Stimulated activated CD8-positive, alpha-beta memory T cell treated with anti-CD3 and anti-CD28 coated beads, Interleukin-15, amount 100 ng/mL, for 4 hours (primary cell): ENCODE data around the gene NELFCD.
"Not testable (repeated sequence)": the region's sequence is repeated elsewhere in the genome, so short reads cannot be mapped to it uniquely, and the experiment has no call there.

Experiments
- DNase-seq, 2 donors: peaks; one replicate each; pipeline ENCODE4 v3.0.0-alpha.2; 2020; ENCODE audit warnings: low read depth in 2 of 2

NELFCD gene

DNA sequence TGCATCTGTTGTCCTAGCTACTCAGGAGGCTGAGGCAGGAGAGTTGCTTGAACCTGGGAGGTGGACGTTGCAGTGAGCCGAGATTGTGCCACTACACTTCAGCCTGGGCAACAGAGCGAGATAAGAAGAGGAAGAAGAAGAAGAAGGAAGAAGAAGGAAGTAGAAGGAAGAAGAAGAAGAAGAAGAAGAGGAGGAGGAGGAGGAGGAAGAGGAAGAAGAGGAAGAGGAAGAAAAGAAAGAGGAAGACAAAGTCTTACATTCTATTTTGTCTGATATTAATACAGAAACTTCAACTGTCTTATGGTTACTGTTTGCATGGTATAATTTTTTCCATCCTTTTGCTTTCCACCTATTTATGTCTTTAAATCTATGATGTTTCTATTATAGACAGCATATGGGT, 7.2 kb upstream of the NELFCD start:
- no peak for DNase-seq

DNA sequence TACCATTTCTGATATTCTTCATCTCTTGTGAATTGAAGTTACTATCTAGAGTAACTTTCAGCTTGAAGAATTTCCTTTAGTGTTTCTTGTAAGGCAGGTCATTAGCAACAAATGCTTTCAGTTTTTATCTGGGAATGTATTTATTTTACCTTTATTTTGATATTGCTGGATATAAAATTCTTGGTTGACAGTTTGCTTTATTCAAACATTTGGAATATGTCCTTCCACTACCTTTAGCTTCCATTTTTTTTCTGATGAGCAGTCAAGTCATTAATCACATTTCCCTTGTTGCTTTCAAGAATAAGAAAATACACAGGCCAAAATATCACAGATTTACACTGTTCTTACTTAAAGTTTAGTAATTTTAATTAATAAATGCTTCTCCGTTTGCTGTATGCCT, 5.7 kb upstream of the NELFCD start:
- DNase-seq = no peak

DNA sequence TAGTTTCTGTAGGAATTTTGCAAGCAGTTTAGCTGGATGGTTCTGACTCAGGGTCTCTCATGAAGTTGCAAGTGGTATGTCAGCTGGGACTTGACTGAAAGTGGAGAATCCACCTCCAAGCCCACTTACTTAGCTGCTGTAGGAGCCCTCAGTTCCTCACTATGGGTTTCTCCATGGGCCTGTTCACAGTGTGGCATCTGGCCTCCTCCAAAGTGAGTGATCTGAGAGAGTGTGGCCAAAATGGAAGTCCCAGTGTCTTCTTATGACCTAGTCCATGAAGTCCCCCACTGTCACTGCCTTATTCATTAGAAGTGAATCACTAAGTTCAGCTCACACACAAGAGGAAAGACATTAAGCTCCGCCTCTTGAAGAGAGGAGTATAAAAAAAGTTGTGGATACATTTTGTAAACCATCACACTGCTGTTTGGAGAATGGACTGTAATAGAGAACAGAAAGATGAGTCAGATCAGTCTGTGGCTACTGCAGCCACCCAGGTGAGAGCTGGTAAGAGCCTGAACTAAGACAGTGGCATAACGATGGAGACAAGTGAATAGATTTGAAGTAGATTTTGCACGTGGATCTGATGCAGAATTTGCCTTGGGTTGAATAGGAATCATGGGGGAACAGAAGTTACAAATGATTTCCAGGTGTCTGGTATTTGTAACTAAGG, 4.9 kb upstream of the NELFCD start:
- no peak for DNase-seq

DNA sequence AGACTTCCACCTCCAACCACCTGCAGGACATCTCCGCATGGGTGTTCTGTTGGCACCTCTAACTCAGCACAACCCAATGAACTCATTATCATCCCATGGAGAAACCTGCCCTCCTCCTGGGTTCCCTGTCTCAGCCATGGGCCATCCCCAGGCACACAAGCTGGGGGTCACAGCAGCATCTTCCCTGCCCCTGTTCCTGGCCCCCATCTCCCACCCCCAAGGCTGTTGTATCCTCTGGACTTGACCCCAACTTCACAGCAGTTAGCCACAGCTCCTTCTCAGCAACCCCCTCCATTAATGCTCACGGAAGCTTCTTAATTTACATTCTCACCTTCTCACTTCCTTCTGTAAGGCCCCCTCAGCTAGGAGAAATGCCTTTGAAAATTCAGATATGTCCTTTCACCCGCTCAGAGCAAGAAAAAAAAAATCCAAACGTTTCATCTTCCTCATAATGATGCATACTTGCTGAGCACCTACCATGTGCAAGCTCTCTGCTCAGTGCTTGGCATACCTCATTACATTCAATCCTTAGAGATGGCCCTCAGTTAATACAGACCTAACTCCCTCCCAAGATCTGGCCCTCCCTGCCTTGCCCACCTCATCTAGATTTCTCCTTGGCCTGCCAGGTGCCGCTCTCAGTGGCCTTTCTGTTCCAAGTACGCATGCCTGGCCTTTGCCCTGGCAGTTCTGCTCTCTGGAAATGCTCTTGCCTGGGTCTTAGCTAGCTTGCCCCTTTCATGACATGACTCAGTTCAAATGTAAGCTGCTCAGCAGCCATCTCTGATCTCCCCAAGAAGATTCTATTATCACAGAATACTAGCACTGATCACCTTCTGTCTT, 2.5 kb upstream of the NELFCD start:
- no peak for DNase-seq

DNA sequence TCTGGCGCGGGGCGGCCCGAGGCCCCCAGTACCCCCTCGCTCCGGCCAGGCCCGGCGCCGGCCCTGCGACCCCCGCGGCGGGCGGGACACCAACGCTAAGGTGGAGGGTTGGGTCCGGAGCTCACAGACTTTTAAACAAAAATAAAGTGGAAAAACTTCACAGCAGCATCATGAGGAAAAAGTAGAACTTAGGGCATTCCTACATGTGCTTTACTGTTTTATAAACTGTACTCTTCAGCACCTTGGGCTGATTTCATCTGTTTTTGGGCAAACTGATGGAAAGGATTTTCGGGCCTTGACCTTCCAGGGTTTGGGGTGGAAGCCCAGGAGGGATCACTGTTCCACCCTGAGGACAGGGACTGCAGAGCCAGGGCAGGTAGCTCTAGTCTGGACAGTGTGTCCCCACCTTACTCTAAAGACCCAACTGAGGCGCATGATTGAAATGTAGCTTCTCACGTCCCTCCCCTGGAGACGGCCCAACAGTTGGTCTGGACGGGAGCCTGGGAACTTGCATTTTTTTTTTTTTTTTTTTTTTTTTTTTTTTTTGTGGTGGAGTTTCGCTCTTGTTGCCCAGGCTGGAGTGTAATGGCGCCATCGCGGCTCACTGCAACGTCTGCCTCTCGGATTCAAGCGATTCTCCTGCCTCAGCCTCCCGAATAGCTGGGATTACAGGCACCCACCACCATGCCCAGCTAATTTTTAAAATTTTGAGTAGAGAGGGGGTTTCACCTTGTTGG, 740 bp downstream of the NELFCD start:
- no peak for DNase-seq

DNA sequence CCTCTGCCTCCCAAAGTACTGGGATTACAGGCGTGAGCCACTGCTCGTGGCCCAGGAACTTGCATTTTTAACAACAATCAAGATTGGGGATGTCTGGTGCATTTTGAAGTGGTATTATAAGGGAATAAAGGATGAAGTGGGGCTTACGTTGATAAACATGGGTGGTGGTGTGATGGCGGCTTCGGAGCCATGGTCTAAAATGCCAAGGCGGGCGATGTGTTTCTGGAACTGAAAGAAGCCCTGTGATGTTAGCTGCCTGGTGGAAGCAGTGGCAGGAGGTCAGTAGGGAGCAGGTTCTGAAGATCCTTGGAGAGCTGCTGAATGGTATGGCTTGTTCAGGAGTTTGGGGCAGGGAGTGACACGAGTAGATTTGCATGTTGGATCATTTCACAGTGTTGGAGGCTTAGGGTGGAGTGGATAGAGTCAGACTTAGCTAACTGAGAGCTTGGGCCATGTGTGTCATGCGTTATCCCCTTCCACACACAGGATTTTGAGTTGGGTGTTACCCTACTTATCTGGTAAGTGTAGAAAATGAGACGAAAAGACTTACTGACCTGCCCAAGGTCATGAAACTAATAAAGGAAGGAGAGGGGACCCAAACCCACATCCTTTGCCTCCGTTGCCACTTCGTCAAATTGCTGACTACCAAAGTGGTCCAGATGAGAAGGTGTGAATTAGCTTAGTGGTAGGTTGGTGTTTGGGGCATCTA, 1.5 kb downstream of the NELFCD start:
- no peak for DNase-seq

DNA sequence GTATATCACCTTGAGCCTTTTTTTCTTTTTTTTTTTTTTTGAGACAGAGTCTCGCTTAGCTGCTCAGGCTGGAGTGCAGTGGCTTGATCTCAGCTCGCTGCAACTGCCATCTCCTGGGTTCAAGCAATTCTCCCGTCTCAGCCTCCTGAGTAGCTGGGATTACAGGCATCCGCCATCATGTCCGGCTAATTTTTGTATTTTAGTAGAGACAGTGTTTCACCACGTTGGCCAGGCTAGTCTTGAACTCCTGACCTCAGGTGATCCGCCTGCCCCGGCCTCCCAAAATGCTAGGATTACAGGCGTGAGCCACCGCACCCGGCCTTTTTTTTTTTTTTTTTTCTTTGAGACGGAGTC, 2.0 kb downstream of the NELFCD start:
- not testable (repeated sequence) for DNase-seq

DNA sequence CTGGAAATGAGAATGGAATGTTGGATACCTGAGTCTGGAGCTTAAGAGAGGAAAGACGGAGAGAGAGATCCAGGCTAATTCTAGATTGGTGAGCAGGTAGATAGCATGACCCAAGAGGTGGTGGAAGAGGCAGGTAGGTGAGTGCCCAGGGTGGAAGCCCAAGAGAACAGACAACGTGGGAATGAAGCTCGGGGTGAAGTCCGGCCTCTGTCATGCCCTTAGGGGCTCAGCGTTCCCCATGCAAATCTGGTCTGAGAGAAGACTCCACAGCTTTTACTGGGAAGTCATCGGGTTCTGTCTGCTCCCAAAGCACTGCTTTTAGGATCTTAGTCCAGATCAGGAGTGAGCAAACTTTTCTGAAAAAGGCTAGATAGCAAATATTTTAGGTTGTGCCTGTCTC, 3.6 kb downstream of the NELFCD start:
- no peak for DNase-seq

DNA sequence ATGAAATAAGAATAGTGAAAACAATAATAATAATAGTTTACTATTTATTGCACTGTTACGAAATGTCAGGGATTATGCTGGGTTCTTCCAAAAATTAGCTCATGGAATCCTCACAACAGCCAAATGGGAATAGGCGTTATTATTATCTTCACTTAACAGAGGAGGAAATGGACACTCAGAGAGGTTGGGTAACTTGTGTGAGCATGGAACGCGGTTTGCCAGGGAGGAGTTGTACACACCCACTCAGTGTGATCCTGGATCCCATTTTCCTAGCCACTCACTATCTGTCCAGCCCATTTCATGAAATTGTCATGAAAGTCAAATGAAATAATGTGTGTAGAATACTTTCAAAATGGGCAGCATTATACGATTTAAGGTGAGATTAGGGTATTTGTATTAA, 4.6 kb downstream of the NELFCD start:
- no peak for DNase-seq

DNA sequence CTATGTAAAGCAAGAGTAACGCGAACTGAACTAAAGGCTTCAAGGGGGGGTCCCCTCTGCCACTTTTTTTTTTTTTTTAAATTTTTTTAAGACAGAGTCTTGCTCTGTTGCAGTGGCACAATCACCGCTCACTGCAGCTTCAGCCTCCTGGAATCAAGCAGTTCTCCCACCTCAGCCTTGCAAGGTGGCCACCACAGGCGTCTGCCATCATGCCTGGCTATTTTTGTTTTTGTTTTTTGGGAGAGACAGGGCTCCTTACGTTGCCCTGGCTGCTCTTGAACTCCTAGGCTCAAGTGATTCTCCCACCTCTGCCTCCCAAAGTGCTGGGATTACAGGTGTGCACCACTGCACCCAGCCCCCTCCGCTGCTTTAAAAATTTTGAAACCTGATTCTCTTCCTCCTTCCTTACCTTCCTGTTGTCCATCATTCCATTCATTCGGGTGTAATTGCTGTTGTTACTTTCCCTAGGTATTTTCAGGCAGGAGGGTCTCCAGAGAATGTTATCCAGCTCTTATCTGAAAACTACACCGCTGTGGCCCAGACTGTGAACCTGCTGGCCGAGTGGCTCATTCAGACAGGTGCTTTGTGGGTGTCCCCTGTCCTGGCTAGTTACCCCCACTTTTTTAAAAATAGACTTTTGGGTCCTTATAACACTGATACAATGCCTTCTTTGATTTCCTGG, 5.4 kb downstream of the NELFCD start:
- DNase-seq = no peak

DNA sequence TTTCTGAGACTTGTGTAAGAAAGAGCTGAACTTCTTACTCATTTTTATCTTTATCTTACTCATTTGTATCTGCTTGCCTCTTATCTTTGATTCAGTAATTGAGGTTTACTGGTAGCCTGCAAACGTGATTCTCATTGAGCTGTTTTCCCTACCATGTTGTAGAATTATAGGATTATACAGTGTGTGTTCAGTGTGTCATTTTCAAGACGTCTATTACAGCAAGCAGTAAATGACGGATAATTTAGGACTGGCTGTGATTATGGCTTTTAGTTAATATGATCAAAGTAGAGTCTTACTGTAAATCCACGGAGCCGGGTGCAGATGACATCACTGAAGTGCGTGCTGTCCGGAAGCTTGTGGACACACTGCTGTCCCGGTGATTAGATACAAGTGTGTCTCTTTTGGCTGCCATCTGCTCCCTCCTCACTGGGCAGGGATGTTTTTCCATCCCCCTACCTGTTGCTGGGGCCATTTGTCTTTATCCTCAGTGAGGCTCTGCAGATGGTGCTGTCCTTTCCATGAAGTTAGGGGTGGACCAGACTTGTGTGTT, 6.0 kb downstream of the NELFCD start:
- DNase-seq = no peak

DNA sequence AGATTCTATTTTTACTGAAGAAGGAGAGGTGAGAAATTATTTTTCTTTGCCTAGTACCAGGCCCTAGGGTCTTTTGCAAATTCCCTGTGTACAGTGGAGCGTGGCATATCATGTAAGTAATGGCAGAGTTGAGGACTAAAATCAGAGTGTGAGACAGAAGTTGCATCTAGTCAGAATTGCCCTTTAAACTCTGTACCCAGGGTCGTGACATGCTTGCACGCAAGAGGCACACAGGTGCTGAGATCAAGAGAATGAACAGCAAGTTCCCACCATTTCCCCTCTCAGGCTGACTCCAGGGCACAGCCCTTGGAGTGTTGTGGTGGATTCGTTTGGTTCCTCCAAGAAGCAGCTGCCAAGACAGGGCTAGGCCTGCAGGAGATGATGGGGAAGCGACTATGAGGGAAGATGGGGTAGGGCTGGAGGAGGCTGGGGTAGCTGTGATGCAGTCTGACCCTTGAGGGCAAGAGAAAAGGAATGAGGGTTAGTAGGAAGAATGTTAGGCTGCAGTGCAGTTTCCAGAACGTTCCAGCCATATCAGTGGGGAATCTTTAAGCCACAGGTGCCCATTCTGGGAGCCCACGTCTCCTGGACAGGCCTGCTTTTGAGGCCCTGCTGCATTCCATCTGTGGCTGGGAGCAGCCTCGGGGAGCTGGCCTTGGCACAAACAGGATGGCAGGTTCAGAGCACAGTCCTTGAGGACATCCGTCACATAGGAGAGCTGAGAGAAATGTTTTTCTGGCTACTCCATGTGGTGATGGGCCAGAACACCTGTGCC, 6.9 kb downstream of the NELFCD start:
- no peak for DNase-seq

DNA sequence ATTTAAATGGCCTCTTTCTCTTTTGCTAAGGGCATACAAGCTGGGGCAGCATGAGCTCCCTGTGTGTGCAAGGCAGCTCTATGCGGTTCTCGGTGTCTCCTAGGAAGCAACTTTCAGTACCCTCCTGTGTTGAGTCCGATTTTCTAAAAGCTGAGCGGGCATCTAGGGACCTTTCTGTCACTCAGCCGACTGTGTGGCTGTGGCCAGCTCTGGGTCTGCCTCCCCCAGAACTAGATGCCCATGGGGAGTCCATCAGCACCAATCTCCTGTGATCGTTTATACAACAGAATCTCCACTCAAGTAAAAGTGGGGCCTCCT, 7.5 kb downstream of the NELFCD start:
- DNase-seq = no peak

DNA sequence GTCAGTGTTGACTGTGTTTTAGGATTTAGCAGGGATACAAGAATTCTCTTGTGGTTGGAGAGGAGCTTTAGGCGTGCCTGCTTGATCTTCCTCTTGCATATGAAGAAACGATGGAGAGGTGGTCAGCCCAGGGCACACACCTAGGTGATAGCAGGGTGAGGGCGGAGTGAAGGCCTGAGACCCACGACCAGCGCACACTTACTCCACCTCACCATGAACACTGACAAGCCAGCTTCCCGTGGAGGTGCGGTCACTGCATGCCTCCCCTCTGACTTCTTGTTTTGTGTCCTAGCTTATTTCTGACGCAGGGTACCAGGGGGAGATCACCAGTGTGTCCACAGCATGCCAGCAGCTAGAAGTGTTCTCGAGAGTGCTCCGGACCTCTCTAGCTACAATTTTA, 8.1 kb downstream of the NELFCD start:
- DNase-seq = no peak

DNA sequence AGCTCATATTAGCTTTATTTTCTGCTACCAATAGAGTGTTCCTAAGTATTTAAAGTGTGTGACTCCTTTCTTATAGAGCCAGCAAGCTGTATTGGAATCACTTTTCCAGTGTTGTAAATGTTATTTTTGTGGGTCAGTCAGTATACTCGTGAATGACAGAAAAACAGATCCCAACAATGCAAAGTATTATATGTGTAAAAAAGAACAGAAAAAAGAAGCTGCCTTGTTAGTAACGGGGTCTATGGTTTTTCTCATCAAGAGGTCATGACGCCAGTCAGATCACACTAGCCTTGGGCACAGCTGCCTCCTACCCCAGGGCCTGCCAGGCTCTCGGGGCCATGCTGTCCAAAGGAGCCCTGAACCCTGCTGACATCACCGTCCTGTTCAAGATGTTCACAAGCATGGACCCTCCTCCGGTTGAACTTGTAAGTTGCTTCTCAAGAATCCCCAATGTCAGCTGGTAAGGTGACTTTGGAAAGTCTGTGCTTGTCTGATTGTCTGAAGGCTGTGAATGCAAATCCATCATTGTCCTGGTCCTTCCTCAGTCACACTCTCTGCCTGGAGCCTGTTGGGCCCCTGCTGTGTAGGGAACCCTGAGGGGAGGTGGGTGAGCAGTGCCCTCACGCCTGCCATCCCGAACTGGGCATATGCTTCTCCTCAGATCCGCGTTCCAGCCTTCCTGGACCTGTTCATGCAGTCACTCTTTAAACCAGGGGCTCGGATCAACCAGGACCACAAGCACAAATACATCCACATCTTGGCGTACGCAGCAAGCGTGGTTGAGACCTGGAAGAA, 9.8 kb downstream of the NELFCD start:
- no peak for DNase-seq

DNA sequence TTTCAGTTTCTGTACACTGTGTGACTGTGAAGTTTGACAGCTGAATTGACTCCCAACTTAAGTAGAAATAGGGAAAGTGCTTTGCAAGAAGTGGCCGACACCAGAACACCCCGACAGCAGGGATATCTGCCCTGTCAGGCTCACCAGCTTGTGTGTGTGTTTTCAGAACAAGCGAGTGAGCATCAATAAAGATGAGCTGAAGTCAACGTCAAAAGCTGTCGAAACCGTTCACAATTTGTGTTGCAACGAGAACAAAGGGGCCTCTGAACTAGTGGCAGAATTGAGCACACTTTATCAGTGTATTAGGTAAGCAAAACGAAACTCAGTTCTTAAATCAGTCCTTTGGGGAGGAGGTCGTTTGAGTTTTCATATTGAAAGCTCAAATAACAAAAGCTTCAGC, 10.7 kb downstream of the NELFCD start:
- DNase-seq = no peak

DNA sequence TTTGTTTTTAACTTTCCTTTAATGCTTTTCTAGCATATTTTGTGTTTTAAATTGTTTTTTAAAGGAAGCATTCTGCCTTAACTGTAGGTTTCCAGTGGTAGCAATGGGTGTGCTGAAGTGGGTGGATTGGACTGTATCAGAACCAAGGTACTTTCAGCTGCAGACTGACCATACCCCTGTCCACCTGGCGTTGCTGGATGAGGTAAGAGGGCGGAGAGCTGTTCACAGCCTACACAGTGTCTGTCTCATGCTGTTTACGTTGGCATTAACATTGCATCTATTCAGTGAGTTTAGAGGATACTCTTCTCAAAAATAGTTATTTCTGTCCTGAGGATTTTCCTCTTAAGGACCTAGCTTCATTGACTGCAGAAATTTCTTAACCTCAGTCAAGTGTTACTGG, 11.9 kb downstream of the NELFCD start:
- no peak for DNase-seq

DNA sequence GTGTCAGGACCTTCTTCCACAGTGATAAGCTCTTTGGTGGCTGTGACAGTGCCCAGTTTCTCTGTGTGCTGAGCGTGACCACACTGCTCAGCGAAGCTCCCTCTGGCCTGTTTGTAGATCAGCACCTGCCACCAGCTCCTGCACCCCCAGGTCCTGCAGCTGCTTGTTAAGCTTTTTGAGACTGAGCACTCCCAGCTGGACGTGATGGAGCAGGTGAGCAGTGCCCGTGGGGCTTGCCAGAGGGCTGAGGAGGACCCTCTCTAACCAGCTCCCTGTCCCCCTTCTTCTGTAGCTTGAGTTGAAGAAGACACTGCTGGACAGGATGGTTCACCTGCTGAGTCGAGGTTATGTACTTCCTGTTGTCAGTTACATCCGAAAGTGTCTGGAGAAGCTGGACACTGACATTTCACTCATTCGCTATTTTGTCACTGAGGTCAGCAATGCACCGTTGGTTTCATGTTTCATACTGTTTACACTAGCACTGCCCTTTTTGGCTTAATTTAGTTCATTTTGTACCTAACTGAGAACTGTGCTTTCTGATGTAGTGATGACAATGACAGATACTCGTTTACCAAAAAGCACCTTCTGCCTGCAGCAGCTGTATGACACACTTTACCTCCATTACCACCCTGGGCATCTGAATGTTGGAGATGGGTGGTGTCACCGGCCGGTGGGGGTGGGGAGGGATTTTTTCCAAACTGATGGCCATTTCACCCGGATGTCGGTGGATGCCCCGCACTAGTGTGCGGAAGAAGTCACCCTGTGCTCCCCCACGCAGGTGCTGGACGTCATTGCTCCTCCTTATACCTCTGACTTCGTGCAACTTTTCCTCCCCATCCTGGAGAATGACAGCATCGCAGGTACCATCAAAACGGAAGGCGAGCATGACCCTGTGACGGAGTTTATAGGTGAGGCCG, 12.5 kb downstream of the NELFCD start:
- no peak for DNase-seq
